ENCODE data around the gene CACNB3. TPM values are rescaled to one million over a fixed set of nuclear protein-coding genes. Genes with fewer than 3 reads are reported as not detected.

Gene CACNB3
- total and polyA plus RNA-seq, 2 of the 8 experiments (the other 6 are each of a cell fraction or from before 2014, with no cell fraction given) = 12.5 to 16.0 TPM

DNA sequence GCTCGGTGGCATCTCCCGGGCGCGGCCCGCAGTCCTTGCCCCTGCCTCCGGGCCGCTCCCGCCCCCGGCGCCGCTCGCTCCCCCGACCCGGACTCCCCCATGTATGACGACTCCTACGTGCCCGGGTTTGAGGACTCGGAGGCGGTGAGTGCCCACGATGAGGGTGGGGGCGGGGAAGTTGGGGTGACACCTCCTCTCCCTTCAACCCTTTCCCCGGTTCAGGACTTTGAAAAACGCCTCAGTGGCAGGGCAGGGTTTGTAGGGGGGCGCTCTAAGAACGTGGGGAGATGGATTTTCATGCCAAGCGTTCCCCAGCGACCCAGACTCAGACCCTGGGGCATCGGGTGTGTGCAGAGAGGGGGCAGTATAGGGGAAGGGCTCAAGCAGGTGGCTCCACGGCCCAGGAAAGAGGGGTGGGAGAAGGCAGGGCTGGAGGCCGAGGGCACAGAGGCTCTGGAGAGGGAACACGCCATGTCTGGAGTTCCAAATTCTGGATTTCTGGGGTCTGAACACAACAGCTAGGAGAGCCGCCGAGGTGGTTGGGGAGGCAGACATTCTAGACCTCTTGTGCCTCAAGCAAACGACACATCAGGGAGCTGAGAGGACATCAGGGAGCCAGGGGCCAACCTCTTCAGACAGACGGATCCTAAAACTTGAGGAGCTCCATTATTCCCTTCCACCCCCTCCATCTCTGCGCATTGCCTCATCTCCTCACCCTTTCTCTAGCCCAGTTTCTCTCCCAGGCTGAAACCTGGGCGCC is 715 bp downstream of the CACNB3 start (continued):
- TF ChIP-seq SP4 (IDR thresholded peaks at IDR 0.05; ENCODE audit: low read length) (0 out of 2 replicates have a peak, but pooled peaks have one; percentile 61), TEAD4 (IDR thresholded peaks at IDR 0.05; ENCODE audit: low read depth, low read length) (no peak), SIX5 (IDR thresholded peaks at IDR 0.05; ENCODE audit: low read depth, low read length) (no peak), CTBP2 (IDR thresholded peaks at IDR 0.05; ENCODE audit: borderline replicate concordance, insufficient read depth, insufficient read length, low read length) (peak; percentile 87), CHD2 (IDR thresholded peaks at IDR 0.05; ENCODE audit: low read length) (no peak), NRF1 (IDR thresholded peaks at IDR 0.05; ENCODE audit: low read depth, low read length) (no peak), KDM4A (IDR thresholded peaks at IDR 0.05; ENCODE audit: low read depth, low read length, severe bottlenecking) (peak; percentile 32), RNF2 (IDR thresholded peaks at IDR 0.05; ENCODE audit: borderline replicate concordance, low read depth, low read length, missing control alignments, poor library complexity, severe bottlenecking) (no peak), KDM1A (IDR thresholded peaks at IDR 0.05; ENCODE audit: borderline replicate concordance, low read length) (peak; percentile 26; the same call in 1 of the 2 replicates), YY1 (IDR thresholded peaks at IDR 0.05; ENCODE audit: low read depth, low read length) (no peak), BCL11A (IDR thresholded peaks at IDR 0.05; ENCODE audit: low read depth in 2 of 2, low read length in 2 of 2) (no peak), CREB1 (IDR thresholded peaks at IDR 0.05) (no peak)
- TF ChIP-seq, protein P1, sequence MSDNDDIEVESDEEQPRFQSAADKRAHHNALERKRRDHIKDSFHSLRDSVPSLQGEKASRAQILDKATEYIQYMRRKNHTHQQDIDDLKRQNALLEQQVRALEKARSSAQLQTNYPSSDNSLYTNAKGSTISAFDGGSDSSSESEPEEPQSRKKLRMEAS (IDR thresholded peaks at IDR 0.05) = peak; percentile 33; the same call in 1 of the 2 replicates
- TF ChIP-seq, protein P2, sequence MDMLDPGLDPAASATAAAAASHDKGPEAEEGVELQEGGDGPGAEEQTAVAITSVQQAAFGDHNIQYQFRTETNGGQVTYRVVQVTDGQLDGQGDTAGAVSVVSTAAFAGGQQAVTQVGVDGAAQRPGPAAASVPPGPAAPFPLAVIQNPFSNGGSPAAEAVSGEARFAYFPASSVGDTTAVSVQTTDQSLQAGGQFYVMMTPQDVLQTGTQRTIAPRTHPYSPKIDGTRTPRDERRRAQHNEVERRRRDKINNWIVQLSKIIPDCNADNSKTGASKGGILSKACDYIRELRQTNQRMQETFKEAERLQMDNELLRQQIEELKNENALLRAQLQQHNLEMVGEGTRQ (IDR thresholded peaks at IDR 0.05; ENCODE audit: low read length) = no peak
- TF ChIP-seq, protein P3, sequence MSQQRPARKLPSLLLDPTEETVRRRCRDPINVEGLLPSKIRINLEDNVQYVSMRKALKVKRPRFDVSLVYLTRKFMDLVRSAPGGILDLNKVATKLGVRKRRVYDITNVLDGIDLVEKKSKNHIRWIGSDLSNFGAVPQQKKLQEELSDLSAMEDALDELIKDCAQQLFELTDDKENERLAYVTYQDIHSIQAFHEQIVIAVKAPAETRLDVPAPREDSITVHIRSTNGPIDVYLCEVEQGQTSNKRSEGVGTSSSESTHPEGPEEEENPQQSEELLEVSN (IDR thresholded peaks at IDR 0.05) = no peak; the same call in 1 of the 2 replicates

All from H1 (cell line).